Parathyroid adenoma (tissue), 2 donors: Measurements from ENCODE around the gene UGT2B7.
"Not testable (repeated sequence)": the region's sequence is repeated elsewhere in the genome, so short reads cannot be mapped to it uniquely, and the experiment has no call there.

ENCODE experiments used
- H2AFZ ChIP-seq: fragments of 300-600 bp; sonication (generic); one replicate; pipeline ENCODE4 v1.7.0; 2017; ENCODE audit warnings: antibody characterized with exemption, mild to moderate bottlenecking
- H3K27ac ChIP-seq: fragments of 300-600 bp; sonication (generic); one replicate; pipeline ENCODE4 v1.7.0; 2017
- H3K27me3 ChIP-seq: fragments of 300-600 bp; sonication (generic); one replicate; pipeline ENCODE4 v1.7.0; 2017; ENCODE audit warnings: low read length; ENCODE audit not compliant: control insufficient read depth, insufficient read depth
- H3K36me3 ChIP-seq: fragments of 300-600 bp; sonication (generic); one replicate; pipeline ENCODE4 v1.7.0; 2017; ENCODE audit warnings: low read length; ENCODE audit not compliant: control insufficient read depth, insufficient read depth
- H3K4me1 ChIP-seq: fragments of 300-600 bp; sonication (generic); one replicate; pipeline ENCODE4 v1.7.0; 2017; ENCODE audit warnings: control low read depth
- H3K4me2 ChIP-seq: fragments of 300-600 bp; sonication (generic); one replicate; pipeline ENCODE4 v1.7.0; 2017; ENCODE audit warnings: low read length
- H3K4me3 ChIP-seq: fragments of 300-600 bp; sonication (generic); one replicate; pipeline ENCODE4 v1.7.0; 2017; ENCODE audit warnings: low read depth, low read length
- H3K79me2 ChIP-seq: fragments of 300-600 bp; sonication (generic); one replicate; pipeline ENCODE4 v1.7.0; 2017; ENCODE audit warnings: control low read depth
- H3K9ac ChIP-seq: fragments of 300-600 bp; sonication (generic); one replicate; pipeline ENCODE4 v1.7.0; 2017; ENCODE audit warnings: mild to moderate bottlenecking
- H3K9me3 ChIP-seq: fragments of 300-600 bp; sonication (generic); one replicate; pipeline ENCODE4 v1.7.0; 2017; ENCODE audit warnings: low read length; ENCODE audit not compliant: control insufficient read depth
- CTCF ChIP-seq: fragments of 300-600 bp; sonication (generic); IDR thresholded peaks from one replicate; pipeline ENCODE4 v1.7.0; 2017; ENCODE audit warnings: antibody characterized with exemption, mild to moderate bottlenecking
- donor health status: primary hyperparathyroidism.

UGT2B7 gene

GRCh38 chr4:69095301-69095731 is 958 bp upstream of the UGT2B7 start:
- no peak overlapping the region for H3K27ac ChIP-seq

GRCh38 chr4:69096810-69097209 is 536 bp downstream of the UGT2B7 start:
- no peaks in the 10 kb centered on the region for H3K9me3 ChIP-seq
- H3K79me2 ChIP-seq, result no peaks in the 10 kb centered on the region
- H2AFZ ChIP-seq, result no peak overlapping the region
- H3K4me1 ChIP-seq, result no peaks in the 10 kb centered on the region
- H3K27ac ChIP-seq, result no peak overlapping the region
- no peak overlapping the region for H3K4me2 ChIP-seq
- H3K27me3 ChIP-seq, result no peaks in the 10 kb centered on the region
- no peak for TF ChIP-seq CTCF
- no peak overlapping the region for H3K4me3 ChIP-seq
- no peak overlapping the region for H3K9ac ChIP-seq
- H3K36me3 ChIP-seq, result no peaks in the 10 kb centered on the region

More at GRCh38 chr4:69095301-69095731, 958 bp upstream of the UGT2B7 start:
- Histone ChIP-seq H3K4me2 (no peak overlapping the region), H3K9ac (no peak overlapping the region), H3K4me1 (no peaks in the 10 kb centered on the region), H3K27me3 (no peaks in the 10 kb centered on the region), H2AFZ (no peak overlapping the region), H3K9me3 (no peaks in the 10 kb centered on the region), H3K79me2 (no peaks in the 10 kb centered on the region), H3K36me3 (no peaks in the 10 kb centered on the region), H3K4me3 (no peak overlapping the region)
- TF ChIP-seq CTCF, result no peak

GRCh38 chr4:69098470-69098869 is 2.2 kb downstream of the UGT2B7 start:
- Histone ChIP-seq H3K4me1 (no peaks in the 10 kb centered on the region), H3K9me3 (no peaks in the 10 kb centered on the region), H3K4me3 (no peak overlapping the region), H3K36me3 (no peaks in the 10 kb centered on the region), H3K27me3 (no peaks in the 10 kb centered on the region), H3K27ac (no peak overlapping the region), H3K9ac (no peak overlapping the region), H2AFZ (no peak overlapping the region), H3K79me2 (no peaks in the 10 kb centered on the region), H3K4me2 (no peak overlapping the region)
- TF ChIP-seq CTCF, result no peak

GRCh38 chr4:69099910-69100309 is 3.6 kb downstream of the UGT2B7 start:
- no peaks in the 10 kb centered on the region for H3K4me1 ChIP-seq
- H3K4me3 ChIP-seq, result no peak overlapping the region
- H3K27me3 ChIP-seq, result no peaks in the 10 kb centered on the region
- no peak overlapping the region for H3K9ac ChIP-seq
- no peak overlapping the region for H2AFZ ChIP-seq
- H3K27ac ChIP-seq, result no peak overlapping the region
- TF ChIP-seq CTCF, result no peak
- no peaks in the 10 kb centered on the region for H3K36me3 ChIP-seq
- no peaks in the 10 kb centered on the region for H3K79me2 ChIP-seq
- no peak overlapping the region for H3K4me2 ChIP-seq
- no peaks in the 10 kb centered on the region for H3K9me3 ChIP-seq

- not testable (repeated sequence) for H3K27me3 ChIP-seq, H3K4me3 ChIP-seq, H3K79me2 ChIP-seq, H3K9me3 ChIP-seq, H3K4me2 ChIP-seq, H3K9ac ChIP-seq, H2AFZ ChIP-seq, H3K36me3 ChIP-seq, H3K27ac ChIP-seq, H3K4me1 ChIP-seq
Observed at GRCh38 chr4:69102668-69103067, 6.4 kb downstream of the UGT2B7 start.
